GM18511 (cell line): ENCODE results near the gene TNIP1.

ENCODE experiments used
- ATAC-seq: cut with Tn5 transposase; IDR thresholded peaks from one replicate; pipeline ENCODE4 v1.9.1; 2021; ENCODE audit warnings: mild to moderate bottlenecking, moderate library complexity; ENCODE audit not compliant: unreplicated experiment

The TNIP1 gene

GRCh38 chr5:151041577-151042268 is 39.1 kb downstream of the TNIP1 start:
- no peak for ATAC-seq

GRCh38 chr5:151040211-151040747 is 40.6 kb downstream of the TNIP1 start:
- ATAC-seq, result no peak

DNA sequence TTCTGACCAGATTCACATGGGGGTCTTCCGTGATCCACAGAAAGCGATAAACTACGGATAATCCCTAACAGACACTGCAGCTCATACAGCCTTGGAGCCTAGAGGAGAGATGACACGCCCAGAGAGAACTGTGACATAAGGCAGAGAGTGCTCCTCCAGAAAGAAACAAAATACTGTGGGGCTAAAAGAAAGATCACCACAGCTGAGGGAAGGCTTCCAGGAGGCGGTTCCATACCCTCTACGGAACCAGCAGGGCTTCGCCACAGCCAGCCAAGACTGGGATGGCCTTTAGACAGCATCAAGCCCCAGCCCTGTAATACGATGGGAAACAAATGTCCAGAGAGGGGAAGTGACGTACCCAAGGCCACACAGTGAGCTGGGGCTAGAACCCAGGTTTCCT is 41.2 kb downstream of the TNIP1 start:
- ATAC-seq, result no peak

GRCh38 chr5:151038801-151039238 is 42.0 kb downstream of the TNIP1 start:
- no peak for ATAC-seq

DNA sequence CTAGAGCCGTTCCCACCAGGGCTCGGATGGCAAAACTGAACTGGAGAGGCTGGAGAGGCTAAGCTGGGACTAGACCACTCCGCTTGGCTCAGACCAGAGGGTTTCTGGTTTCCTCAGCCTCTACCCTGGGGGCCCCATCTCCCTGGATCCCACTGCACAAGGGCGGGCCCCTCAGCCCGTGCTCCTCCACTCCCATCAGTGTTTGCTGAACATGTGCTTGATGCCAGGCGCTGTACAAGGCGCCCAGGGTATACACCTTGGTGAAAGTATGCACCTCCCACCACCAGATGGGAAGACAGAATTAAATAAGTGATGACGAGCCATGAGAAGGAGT is 42.5 kb downstream of the TNIP1 start:
- ATAC-seq, result no peak

- no peak for ATAC-seq
These were observed 43.0 kb downstream of the TNIP1 start for GRCh38 chr5:151037561-151038411.

DNA sequence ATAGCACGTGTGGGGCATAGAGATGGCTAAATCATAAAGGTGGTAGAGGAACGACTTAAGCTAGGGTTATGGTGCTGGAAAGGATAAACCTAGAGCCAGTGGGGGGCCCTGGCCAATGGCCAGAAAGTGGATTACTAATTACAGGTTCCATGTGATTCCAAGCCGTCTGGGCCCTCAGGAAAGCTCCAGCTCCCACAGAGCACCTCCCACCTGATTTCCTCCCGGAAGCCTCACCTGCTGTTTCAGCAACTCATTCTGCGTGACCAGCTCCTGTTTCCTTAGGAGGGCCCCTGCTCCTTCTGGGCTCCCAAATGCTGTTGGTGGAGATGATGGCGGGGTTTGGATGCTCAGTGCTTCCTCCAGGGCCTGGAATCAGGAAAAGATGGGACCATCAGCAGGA is 44.3 kb downstream of the TNIP1 start:
- no peak for ATAC-seq

GRCh38 chr5:151034422-151035379 is 46.1 kb downstream of the TNIP1 start:
- no peak for ATAC-seq

DNA sequence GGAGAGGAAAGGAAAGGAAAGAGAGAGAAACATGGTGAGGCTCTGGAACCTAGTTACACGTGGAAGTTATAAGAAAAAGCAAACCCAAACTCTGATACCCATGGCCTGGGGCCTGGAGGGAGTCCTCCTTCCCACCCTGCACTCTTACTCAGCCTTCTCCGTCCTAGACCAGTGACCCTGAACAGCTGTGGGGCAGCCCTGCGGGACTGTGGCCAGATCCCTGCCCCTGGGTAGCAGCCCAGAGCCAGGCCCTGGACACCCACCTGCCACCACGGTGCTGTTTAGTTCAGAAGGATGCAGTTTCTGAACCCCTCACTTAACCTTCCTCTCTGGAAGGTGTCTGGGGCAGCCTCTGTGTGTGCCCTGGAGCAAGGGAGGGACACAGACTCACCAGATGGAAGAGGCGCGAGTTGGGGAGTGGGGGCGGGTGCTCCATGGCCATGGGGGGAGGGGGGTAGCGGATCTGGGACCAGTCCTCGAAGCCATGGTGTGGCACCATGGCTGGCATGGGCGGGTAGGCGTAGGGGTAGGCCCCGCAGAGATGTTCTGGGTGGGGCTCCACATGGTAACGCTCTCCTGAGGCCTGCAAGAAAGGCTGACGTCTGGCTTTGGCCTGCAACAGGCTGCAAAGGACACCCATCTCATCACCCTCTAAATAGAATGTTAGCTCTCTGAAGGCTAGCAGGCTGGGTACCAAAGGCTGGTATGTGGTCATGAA is 47.5 kb downstream of the TNIP1 start:
- ATAC-seq, result no peak

GRCh38 chr5:151031554-151031953 is 49.3 kb downstream of the TNIP1 start:
- ATAC-seq, result no peak

GRCh38 chr5:151030379-151030778 is 50.5 kb downstream of the TNIP1 start:
- no peak for ATAC-seq

DNA sequence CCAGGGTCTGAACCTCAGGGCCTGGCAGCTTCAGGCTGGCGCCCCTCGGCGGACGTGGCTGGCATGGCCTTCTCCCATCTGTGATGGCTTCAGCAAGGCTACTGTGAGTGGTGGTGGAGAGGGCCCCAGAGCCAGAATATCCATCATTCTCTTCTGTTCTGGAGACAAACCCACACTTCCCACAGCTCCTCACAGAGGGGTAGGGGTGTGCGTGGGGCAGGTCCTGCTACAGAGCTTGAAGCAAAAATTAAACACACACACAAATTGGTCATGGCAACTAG is 50.8 kb downstream of the TNIP1 start:
- no peak for ATAC-seq

- no peak for ATAC-seq
These were observed 51.4 kb downstream of the TNIP1 start for GRCh38 chr5:151029179-151030055.

DNA sequence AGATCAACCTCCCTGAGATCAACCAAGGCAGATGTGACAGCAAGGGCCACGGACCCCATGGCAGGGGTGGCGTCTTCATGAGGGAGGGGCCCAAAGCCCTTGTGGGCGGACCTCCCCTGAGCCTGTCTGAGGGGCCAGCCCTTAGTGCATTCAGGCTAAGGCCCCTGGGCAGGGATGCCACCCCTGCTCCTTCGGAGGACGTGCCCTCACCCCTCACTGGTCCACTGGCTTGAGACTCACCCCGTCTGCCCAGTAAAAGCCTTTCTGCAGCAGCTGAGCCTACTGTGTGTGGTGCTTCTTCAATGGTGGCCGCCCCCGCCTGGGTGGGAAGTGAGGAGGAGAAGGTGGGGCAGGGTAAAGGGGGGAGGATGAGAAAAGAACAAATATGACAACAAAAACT is 52.1 kb downstream of the TNIP1 start:
- ATAC-seq, result no peak

DNA sequence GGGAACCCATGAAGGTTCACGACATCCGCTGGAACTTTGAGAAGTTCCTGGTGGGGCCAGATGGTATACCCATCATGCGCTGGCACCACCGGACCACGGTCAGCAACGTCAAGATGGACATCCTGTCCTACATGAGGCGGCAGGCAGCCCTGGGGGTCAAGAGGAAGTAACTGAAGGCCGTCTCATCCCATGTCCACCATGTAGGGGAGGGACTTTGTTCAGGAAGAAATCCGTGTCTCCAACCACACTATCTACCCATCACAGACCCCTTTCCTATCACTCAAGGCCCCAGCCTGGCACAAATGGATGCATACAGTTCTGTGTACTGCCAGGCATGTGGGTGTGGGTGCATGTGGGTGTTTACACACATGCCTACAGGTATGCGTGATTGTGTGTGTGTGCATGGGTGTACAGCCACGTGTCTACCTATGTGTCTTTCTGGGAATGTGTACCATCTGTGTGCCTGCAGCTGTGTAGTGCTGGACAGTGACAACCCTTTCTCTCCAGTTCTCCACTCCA is 52.8 kb downstream of the TNIP1 start:
- ATAC-seq, result no peak

GRCh38 chr5:151026679-151027078 is 54.2 kb downstream of the TNIP1 start:
- ATAC-seq, result no peak

DNA sequence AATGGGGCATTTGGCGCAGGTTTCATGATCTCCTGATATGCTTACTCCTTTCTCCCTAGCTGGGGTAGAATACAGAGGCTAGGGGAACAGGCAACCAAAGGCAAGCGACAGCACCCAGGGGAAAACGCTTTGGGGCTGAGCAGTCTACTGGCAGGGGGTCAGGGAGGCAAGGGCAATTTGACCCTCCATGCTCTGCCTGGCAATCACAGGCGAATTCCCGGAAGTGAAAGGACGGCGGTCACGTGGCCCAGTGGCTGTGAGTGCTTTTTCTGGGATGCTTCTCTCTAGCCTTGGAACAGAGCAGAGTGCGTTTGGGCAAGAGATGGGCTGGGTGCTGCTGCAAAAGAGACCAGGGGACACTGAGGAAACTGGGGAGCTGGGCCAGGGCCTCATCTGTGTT is 54.7 kb downstream of the TNIP1 start:
- no peak for ATAC-seq

DNA sequence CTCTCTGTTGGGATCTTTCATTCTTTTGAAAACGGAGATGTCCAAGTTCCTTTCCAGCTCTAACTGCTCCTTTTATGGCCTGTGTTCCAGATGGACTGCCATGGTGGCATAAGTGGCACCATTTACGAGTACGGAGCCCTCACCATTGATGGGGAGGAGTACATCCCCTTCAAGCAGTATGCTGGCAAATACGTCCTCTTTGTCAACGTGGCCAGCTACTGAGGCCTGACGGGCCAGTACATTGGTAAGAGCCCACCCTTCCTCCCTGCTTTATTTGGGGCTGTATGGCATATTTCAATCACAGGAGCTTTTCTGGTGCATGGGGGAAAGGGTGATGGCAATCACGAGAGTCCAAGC is 55.6 kb downstream of the TNIP1 start:
- no peak for ATAC-seq

DNA sequence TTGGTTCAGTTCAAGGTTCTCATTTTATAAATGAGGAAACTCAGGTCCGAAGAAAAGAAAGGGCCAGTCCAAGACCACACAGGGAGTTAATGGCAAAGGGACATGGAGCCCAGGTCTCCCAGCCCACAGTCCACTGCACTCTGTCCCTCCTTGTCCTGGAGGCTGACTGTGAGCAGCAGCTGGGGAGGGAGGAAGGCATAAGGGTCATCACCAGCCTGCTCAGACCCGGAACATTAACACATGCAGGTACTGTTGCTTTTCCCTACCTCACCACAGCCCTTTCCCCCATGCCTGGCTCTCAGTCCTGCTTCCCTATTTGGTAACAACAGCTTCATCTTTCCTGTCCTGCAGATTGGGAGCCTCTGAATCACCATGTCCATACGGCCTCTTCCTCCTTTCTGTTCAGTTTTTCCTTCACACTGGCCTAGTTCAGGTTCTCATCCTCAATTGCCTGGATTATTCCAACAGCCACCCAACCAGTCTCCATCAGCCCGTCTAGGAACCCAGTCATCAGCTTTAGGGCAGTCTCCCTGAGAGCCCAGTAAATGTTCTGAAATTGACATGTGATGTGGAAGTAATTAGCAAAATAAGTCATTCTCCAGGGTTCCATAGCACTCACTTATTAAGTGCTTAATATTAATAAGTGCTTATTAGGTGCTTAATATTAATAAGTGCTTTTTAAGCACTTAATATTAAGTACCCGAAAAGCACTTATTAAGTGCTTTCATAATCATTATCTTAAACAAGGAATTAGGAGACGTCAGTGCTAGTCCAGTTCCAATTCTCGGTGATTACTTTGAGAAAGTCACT is 56.2 kb downstream of the TNIP1 start:
- no peak for ATAC-seq
